HepG2 (cell line): ENCODE results near the gene SPARC. TPM values are rescaled to one million over a fixed set of nuclear protein-coding genes. Genes with fewer than 3 reads are reported as not detected.
A peak's percentile ranks its signal among the peaks of the same experiment; 100 is the strongest.

Source experiments
- ATM ChIP-seq: fragments of 450-650 bp; IDR thresholded peaks from 2 replicates; pipeline ENCODE4 v1.7.1; 2017; ENCODE audit warnings: mild to moderate bottlenecking, borderline replicate concordance
- CCAR2 ChIP-seq: fragments of 200-400 bp; formaldehyde crosslinking; optimal IDR thresholded peaks from 2 replicates; pipeline ENCODE3; 2018; ENCODE audit warnings: low read depth, mild to moderate bottlenecking, low read length, moderate library complexity
- HMG20A ChIP-seq: IDR thresholded peaks from 2 replicates; pipeline ENCODE4 v1.6.1; 2016; ENCODE audit warnings: borderline replicate concordance
- HNF1A ChIP-seq, 2 experiments: sonication (generic) in 1 of 2; formaldehyde crosslinking in 1 of 2; IDR thresholded peaks; 2 replicates each; pipeline versions ENCODE4 v1.4.0 to v1.6.1; 2016 to 2020; ENCODE audit warnings: borderline replicate concordance in 1 of 2, low read depth in 1 of 2, mild to moderate bottlenecking in 1 of 2, missing genetic modification reagents in 1 of 2
- IRF2 ChIP-seq: IDR thresholded peaks from 2 replicates; pipeline ENCODE4 v1.6.1; 2018; ENCODE audit warnings: missing genetic modification reagents, missing compliant biosample characterization
- IRF9 ChIP-seq: sonication (generic); formaldehyde crosslinking; IDR thresholded peaks from 2 replicates; pipeline ENCODE4 v1.8.0; 2022; ENCODE audit warnings: missing genetic modification reagents, mild to moderate bottlenecking, borderline replicate concordance
- KLF13 ChIP-seq: sonication (generic); formaldehyde crosslinking; IDR thresholded peaks from 2 replicates; pipeline ENCODE4 v1.4.0; 2020; ENCODE audit warnings: mild to moderate bottlenecking, missing genetic modification reagents
- MAFG ChIP-seq: sonication (generic); formaldehyde crosslinking; IDR thresholded peaks from 2 replicates; pipeline ENCODE4 v1.5.1; 2020; ENCODE audit warnings: mild to moderate bottlenecking, missing genetic modification reagents
- MEF2D ChIP-seq: sonication (generic); formaldehyde crosslinking; IDR thresholded peaks from 2 replicates; pipeline ENCODE4 v1.5.1; 2020; ENCODE audit warnings: mild to moderate bottlenecking, missing genetic modification reagents
- NFATC3 ChIP-seq: sonication (generic); formaldehyde crosslinking; IDR thresholded peaks from 2 replicates; pipeline ENCODE4 v1.5.1; 2020; ENCODE audit warnings: mild to moderate bottlenecking, missing genetic modification reagents
- PRMT3 ChIP-seq: sonication (generic); formaldehyde crosslinking; IDR thresholded peaks from 2 replicates; pipeline ENCODE4 v1.8.1; 2022; ENCODE audit warnings: low read depth, mild to moderate bottlenecking, moderate library complexity, missing genetic modification reagents, borderline replicate concordance
- SRF ChIP-seq: IDR thresholded peaks from 2 replicates; pipeline ENCODE4 v1.6.1; 2011; ENCODE audit warnings: mild to moderate bottlenecking, low read depth, low read length, moderate library complexity
- SSRP1 ChIP-seq: IDR thresholded peaks from 2 replicates; pipeline ENCODE4 v1.6.1; 2016; ENCODE audit warnings: control low read depth
- ZMYM4 ChIP-seq: sonication (generic); formaldehyde crosslinking; IDR thresholded peaks from 2 replicates; pipeline ENCODE4 v1.8.1; 2023; ENCODE audit warnings: mild to moderate bottlenecking, missing genetic modification reagents
- ZNF143 ChIP-seq: sonication (generic); formaldehyde crosslinking; IDR thresholded peaks from 2 replicates; pipeline ENCODE4 v1.4.0; 2020; ENCODE audit warnings: missing genetic modification reagents
- ZNF776 ChIP-seq: sonication (generic); formaldehyde crosslinking; IDR thresholded peaks from 2 replicates; pipeline ENCODE4 v1.4.0; 2020; ENCODE audit warnings: mild to moderate bottlenecking, missing genetic modification reagents
- ZNF816 ChIP-seq: sonication (generic); formaldehyde crosslinking; IDR thresholded peaks from 2 replicates; pipeline ENCODE4 v1.8.0; 2022; ENCODE audit warnings: missing genetic modification reagents, mild to moderate bottlenecking, borderline replicate concordance
- polyA plus RNA-seq, 8 experiments: library from polyadenylated mRNA; depleted of rRNA in 3 of 8; stranded (reverse) in 7 of 8; unstranded in 1 of 8; fragments of >200 nt; fragmentation: Illumina TruSeq in 4 of 8; extraction: Trizol in 4 of 8; gene quantifications; 2 replicates each; pipeline versions ENCODE4 v1.2.1 to v1.2.3, GENCODE V29; 2011 to 2016; ENCODE audit warnings: low read depth in 4 of 8, missing spikeins in 1 of 8, mixed read lengths in 1 of 8; ENCODE audit not compliant: insufficient read depth in 1 of 8
- total RNA-seq, 5 experiments: library from RNA; depleted of rRNA; stranded (reverse); fragments of >200 nt; fragmentation: Illumina TruSeq; extraction: Trizol; gene quantifications; 2 replicates each; pipeline ENCODE4 v1.2.3, GENCODE V29; 2016; ENCODE audit warnings: low read depth in 1 of 5
- TF ChIP-seq, protein P1 (sequence below): sonication (generic); formaldehyde crosslinking; IDR thresholded peaks from 2 replicates; pipeline ENCODE4; 2020; ENCODE audit warnings: missing genetic modification reagents, mild to moderate bottlenecking, borderline replicate concordance
- TF ChIP-seq, protein P2 (sequence below): sonication (generic); formaldehyde crosslinking; IDR thresholded peaks from 2 replicates; pipeline ENCODE4 v1.8.1; 2023; ENCODE audit warnings: mild to moderate bottlenecking, missing genetic modification reagents

The SPARC gene
- total and polyA plus RNA-seq, 2 of the 13 experiments (the other 11 are each of a cell fraction or from before 2014, with no cell fraction given) = 76.7 to 192 TPM

- TF ChIP-seq, protein P1, sequence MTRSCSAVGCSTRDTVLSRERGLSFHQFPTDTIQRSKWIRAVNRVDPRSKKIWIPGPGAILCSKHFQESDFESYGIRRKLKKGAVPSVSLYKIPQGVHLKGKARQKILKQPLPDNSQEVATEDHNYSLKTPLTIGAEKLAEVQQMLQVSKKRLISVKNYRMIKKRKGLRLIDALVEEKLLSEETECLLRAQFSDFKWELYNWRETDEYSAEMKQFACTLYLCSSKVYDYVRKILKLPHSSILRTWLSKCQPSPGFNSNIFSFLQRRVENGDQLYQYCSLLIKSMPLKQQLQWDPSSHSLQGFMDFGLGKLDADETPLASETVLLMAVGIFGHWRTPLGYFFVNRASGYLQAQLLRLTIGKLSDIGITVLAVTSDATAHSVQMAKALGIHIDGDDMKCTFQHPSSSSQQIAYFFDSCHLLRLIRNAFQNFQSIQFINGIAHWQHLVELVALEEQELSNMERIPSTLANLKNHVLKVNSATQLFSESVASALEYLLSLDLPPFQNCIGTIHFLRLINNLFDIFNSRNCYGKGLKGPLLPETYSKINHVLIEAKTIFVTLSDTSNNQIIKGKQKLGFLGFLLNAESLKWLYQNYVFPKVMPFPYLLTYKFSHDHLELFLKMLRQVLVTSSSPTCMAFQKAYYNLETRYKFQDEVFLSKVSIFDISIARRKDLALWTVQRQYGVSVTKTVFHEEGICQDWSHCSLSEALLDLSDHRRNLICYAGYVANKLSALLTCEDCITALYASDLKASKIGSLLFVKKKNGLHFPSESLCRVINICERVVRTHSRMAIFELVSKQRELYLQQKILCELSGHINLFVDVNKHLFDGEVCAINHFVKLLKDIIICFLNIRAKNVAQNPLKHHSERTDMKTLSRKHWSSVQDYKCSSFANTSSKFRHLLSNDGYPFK (CRISPR knock-in tag) = no peak
- TF ChIP-seq ZNF816 (CRISPR knock-in tag) (no peak), KLF13 (CRISPR knock-in tag) (no peak), SSRP1 (no peak), ZNF143 (CRISPR knock-in tag) (no peak), CCAR2 (no peak), NFATC3 (no peak), MEF2D (CRISPR knock-in tag) (0 out of 2 replicates have a peak, but pooled peaks have one; percentile 35), PRMT3 (no peak), IRF2 (no peak), ATM (no peak), MAFG (CRISPR knock-in tag) (no peak), ZNF776 (CRISPR knock-in tag) (no peak), ZMYM4 (CRISPR knock-in tag) (0 out of 2 replicates have a peak, but pooled peaks have one; percentile 16), SRF (no peak), IRF9 (CRISPR knock-in tag) (no peak), HMG20A (CRISPR knock-in tag) (peak; percentile 27; the same call in 1 of the 2 replicates), HNF1A (IDR thresholded peaks at IDR 0.05; ENCODE audit: low read depth) (no peak), HNF1A (CRISPR knock-in tag; IDR thresholded peaks at IDR 0.05; ENCODE audit: borderline replicate concordance) (peak; percentile 54; the same call in 1 of the 2 replicates)
- TF ChIP-seq, protein P2, sequence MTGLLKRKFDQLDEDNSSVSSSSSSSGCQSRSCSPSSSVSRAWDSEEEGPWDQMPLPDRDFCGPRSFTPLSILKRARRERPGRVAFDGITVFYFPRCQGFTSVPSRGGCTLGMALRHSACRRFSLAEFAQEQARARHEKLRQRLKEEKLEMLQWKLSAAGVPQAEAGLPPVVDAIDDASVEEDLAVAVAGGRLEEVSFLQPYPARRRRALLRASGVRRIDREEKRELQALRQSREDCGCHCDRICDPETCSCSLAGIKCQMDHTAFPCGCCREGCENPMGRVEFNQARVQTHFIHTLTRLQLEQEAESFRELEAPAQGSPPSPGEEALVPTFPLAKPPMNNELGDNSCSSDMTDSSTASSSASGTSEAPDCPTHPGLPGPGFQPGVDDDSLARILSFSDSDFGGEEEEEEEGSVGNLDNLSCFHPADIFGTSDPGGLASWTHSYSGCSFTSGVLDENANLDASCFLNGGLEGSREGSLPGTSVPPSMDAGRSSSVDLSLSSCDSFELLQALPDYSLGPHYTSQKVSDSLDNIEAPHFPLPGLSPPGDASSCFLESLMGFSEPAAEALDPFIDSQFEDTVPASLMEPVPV (CRISPR knock-in tag) = no peak
Measured at GRCh38 chr5:151694035-151694485, 7.3 kb upstream of the SPARC start (continued).
